PC-3 (cell line): ENCODE data around the gene USP48. TPM values are rescaled to one million over a fixed set of nuclear protein-coding genes. Genes with fewer than 3 reads are reported as not detected.

Experiments
- ATAC-seq: fragments of 200-7000 bp; cut with Tn5 transposase; 2 replicates; pipeline ENCODE4 v1.9.1; 2020; ENCODE audit warnings: mild to moderate bottlenecking, moderate library complexity
- BruUV-seq: library from RNA; stranded (reverse); fragments of 400-500 nt; replicated peaks from 2 replicates; lab custom pipeline; 2021; lab: Mats Ljungman, UMichigan
- CTCF ChIA-PET: fragments of 300-600 bp; sonication (Branson Sonifier 250); formaldehyde crosslinking; loops from one replicate; lab custom pipeline; 2022; ENCODE audit warnings: antibody characterized with exemption; lab: Charles Lee
- POLR2A ChIA-PET: fragments of 300-600 bp; sonication (Branson Sonifier 250); formaldehyde crosslinking; loops from one replicate; lab custom pipeline; 2022; ENCODE audit warnings: antibody characterized with exemption; ENCODE audit not compliant: unreplicated experiment; lab: Charles Lee
- DNase-seq: peaks from one replicate; pipeline ENCODE4 v3.0.0-alpha.2; 2015
- H2AFZ ChIP-seq: fragments of 300-600 bp; sonication (generic); 2 replicates; pipeline ENCODE4 v1.6.0; 2016; ENCODE audit warnings: antibody characterized with exemption, low read length
- H3F3A ChIP-seq: fragments of 300-600 bp; sonication (generic); one replicate; pipeline ENCODE4 v1.6.0; 2017; ENCODE audit warnings: antibody characterized with exemption, low read length, control low read depth, mild to moderate bottlenecking; ENCODE audit not compliant: unreplicated experiment
- H3K27ac ChIP-seq: fragments of 300-600 bp; sonication (generic); 2 replicates; pipeline ENCODE4 v1.5.1; 2016; ENCODE audit warnings: mild to moderate bottlenecking, low read length
- H3K27me3 ChIP-seq: fragments of 300-600 bp; sonication (generic); 2 replicates; pipeline ENCODE4 v1.6.1; 2016; ENCODE audit warnings: low read length, mixed read lengths
- H3K36me3 ChIP-seq: fragments of 300-600 bp; sonication (generic); 2 replicates; pipeline ENCODE4 v1.6.1; 2016; ENCODE audit warnings: low read depth, mixed run types, low read length, mixed read lengths
- H3K4me1 ChIP-seq: fragments of 300-600 bp; sonication (generic); 2 replicates; pipeline ENCODE4 v1.5.1; 2016; ENCODE audit warnings: low read length; ENCODE audit not compliant: insufficient read depth
- H3K4me2 ChIP-seq: fragments of 300-600 bp; sonication (generic); 2 replicates; pipeline ENCODE4 v1.6.0; 2016; ENCODE audit warnings: low read length
- H3K4me3 ChIP-seq: fragments of 300-600 bp; sonication (generic); 2 replicates; pipeline ENCODE4 v1.5.1; 2016; ENCODE audit warnings: mild to moderate bottlenecking, low read length, mixed read lengths
- H3K79me2 ChIP-seq: fragments of 300-600 bp; sonication (generic); 2 replicates; pipeline ENCODE4 v1.6.1; 2017; ENCODE audit warnings: low read length, mixed read lengths
- H3K9ac ChIP-seq: fragments of 300-600 bp; sonication (generic); 2 replicates; pipeline ENCODE4 v1.6.0; 2016; ENCODE audit warnings: mild to moderate bottlenecking, low read length
- H3K9me2 ChIP-seq: fragments of 300-600 bp; sonication (generic); replicated peaks from 2 replicates; pipeline ENCODE4 v1.6.1; 2016; ENCODE audit warnings: mixed run types, low read length, mixed read lengths
- H3K9me3 ChIP-seq: fragments of 300-600 bp; sonication (generic); 2 replicates; pipeline ENCODE4 v1.6.1; 2016; ENCODE audit warnings: low read length, mixed read lengths
- H4K20me1 ChIP-seq: fragments of 300-600 bp; sonication (generic); 2 replicates; pipeline ENCODE4 v1.6.1; 2016; ENCODE audit warnings: low read length, mixed read lengths
- EZH2 ChIP-seq: fragments of 300-600 bp; sonication (generic); IDR thresholded peaks from one replicate; pipeline ENCODE4 v1.6.1; 2017; ENCODE audit warnings: antibody characterized with exemption, mild to moderate bottlenecking, low read length; ENCODE audit not compliant: unreplicated experiment
- EZH2phosphoT487 ChIP-seq: fragments of 300-600 bp; sonication (generic); IDR thresholded peaks from 2 replicates; pipeline ENCODE4 v1.6.1; 2018; ENCODE audit warnings: mild to moderate bottlenecking, antibody characterized with exemption, low read length, borderline replicate concordance
- intact Hi-C: fragments of 100-400 bp; cut with micrococcal nuclease; formaldehyde crosslinking; loops from 2 replicates; pipeline ENCODE4 v1.9.0; 2023
- total RNA-seq: library from RNA; depleted of rRNA; stranded (reverse); fragments of >200 nt; gene quantifications from 2 replicates; pipeline ENCODE4 v1.2.3, GENCODE V29; 2014
- TF ChIP-seq, protein P1 (sequence below): fragments of 300-600 bp; sonication (generic); conservative IDR thresholded peaks from 2 replicates; pipeline ENCODE4 v1.5.1; 2017; ENCODE audit warnings: antibody characterized with exemption, low read depth, mild to moderate bottlenecking, low read length

USP48 gene
- total RNA-seq, 1 experiment from 2014 or later: 33.3 TPM

- ATAC-seq: no peak
- Histone ChIP-seq H3K27me3 (no peaks in the 10 kb centered on the region), H3K9me2 (no peaks in the 10 kb centered on the region), H4K20me1 (0 out of 2 replicates have a peak, but pooled peaks cover 4% of the 10 kb centered on the region), H3K4me1 (peaks cover 12% of the 10 kb centered on the region), H2AFZ (no peak overlapping the region), H3K36me3 (peaks cover 33% of the 10 kb centered on the region), H3K9ac (no peak overlapping the region), H3K79me2 (no peaks in the 10 kb centered on the region), H3K4me2 (no peak overlapping the region), H3K27ac (no peak overlapping the region), H3F3A (peaks cover 4% of the 10 kb centered on the region), H3K9me3 (no peaks in the 10 kb centered on the region), H3K4me3 (no peak overlapping the region)
- POLR2A ChIA-PET: no interaction called here
- TF ChIP-seq, protein P1, sequence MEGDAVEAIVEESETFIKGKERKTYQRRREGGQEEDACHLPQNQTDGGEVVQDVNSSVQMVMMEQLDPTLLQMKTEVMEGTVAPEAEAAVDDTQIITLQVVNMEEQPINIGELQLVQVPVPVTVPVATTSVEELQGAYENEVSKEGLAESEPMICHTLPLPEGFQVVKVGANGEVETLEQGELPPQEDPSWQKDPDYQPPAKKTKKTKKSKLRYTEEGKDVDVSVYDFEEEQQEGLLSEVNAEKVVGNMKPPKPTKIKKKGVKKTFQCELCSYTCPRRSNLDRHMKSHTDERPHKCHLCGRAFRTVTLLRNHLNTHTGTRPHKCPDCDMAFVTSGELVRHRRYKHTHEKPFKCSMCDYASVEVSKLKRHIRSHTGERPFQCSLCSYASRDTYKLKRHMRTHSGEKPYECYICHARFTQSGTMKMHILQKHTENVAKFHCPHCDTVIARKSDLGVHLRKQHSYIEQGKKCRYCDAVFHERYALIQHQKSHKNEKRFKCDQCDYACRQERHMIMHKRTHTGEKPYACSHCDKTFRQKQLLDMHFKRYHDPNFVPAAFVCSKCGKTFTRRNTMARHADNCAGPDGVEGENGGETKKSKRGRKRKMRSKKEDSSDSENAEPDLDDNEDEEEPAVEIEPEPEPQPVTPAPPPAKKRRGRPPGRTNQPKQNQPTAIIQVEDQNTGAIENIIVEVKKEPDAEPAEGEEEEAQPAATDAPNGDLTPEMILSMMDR: no peak
- TF ChIP-seq EZH2 (no peak), EZH2phosphoT487 (no peak)
- CTCF ChIA-PET: no interaction called here
- intact Hi-C loops: no loop called here
- no TSS peak for BruUV-seq
- no peak for DNase-seq
These were observed 91.2 kb downstream of the USP48 start for GRCh38 chr1:21691739-21692138.

GRCh38 chr1:21689661-21690372 is 93.1 kb downstream of the USP48 start:
- H3K36me3 ChIP-seq: peaks cover 50% of the 10 kb centered on the region
- DNase-seq: peak; percentile 81
- H3K4me2 ChIP-seq: no peak overlapping the region
- intact Hi-C loops: no loop called here
- TF ChIP-seq EZH2phosphoT487 (no peak), EZH2 (no peak)
- TF ChIP-seq, protein P1: no peak
- H2AFZ ChIP-seq: no peak overlapping the region
- peak; percentile 95 for ATAC-seq
- H4K20me1 ChIP-seq: 0 out of 2 replicates have a peak, but pooled peaks cover 4% of the 10 kb centered on the region
- ChIA-PET CTCF (no interaction called here), POLR2A (no interaction called here)
- no peak overlapping the region for H3K4me3 ChIP-seq
- H3K79me2 ChIP-seq: no peaks in the 10 kb centered on the region
- no TSS peak for BruUV-seq
- no peaks in the 10 kb centered on the region for H3K9me3 ChIP-seq
- no peak overlapping the region for H3K27ac ChIP-seq
- H3F3A ChIP-seq: peaks cover 4% of the 10 kb centered on the region
- H3K27me3 ChIP-seq: no peaks in the 10 kb centered on the region
- peaks cover 12% of the 10 kb centered on the region for H3K4me1 ChIP-seq
- no peak overlapping the region for H3K9ac ChIP-seq
- no peaks in the 10 kb centered on the region for H3K9me2 ChIP-seq

DNA sequence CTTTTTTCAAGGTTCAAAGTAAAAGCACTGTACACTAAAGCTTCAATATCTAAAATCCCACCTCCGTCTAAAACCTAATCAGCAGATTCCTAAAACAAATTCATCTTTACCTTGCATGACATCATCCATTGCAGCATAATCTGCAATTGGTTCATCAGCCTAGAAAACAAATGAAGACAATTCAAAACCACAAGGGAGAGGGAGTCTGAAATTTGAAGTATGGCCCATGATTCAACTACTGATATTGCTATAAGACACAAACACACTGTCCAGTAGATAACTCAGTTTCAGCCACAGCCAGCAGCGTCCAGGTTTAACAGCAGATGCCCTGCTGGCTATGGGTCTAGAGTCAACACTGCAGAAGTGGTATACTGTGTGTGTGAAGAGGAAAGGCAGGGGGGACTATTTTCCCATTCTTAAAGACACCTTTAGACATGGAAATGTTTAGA is 95.8 kb downstream of the USP48 start:
- H3K4me2 ChIP-seq: no peak overlapping the region
- no peak overlapping the region for H3K9ac ChIP-seq
- 0 out of 2 replicates have a peak, but pooled peaks cover 4% of the 10 kb centered on the region for H4K20me1 ChIP-seq
- H3K4me1 ChIP-seq: peaks cover 12% of the 10 kb centered on the region
- H2AFZ ChIP-seq: no peak overlapping the region
- H3F3A ChIP-seq: peaks cover 4% of the 10 kb centered on the region
- H3K36me3 ChIP-seq: peaks cover 41% of the 10 kb centered on the region
- H3K4me3 ChIP-seq: no peak overlapping the region
- intact Hi-C loops: no loop called here
- no TSS peak for BruUV-seq
- POLR2A ChIA-PET: no interaction called here
- CTCF ChIA-PET: no interaction called here
- H3K79me2 ChIP-seq: no peaks in the 10 kb centered on the region
- no peaks in the 10 kb centered on the region for H3K9me3 ChIP-seq
- H3K27me3 ChIP-seq: no peaks in the 10 kb centered on the region
- DNase-seq (no peak), ATAC-seq (no peak)
- TF ChIP-seq EZH2: no peak
- TF ChIP-seq, protein P1: no peak
- TF ChIP-seq EZH2phosphoT487: no peak
- H3K27ac ChIP-seq: no peak overlapping the region
- no peaks in the 10 kb centered on the region for H3K9me2 ChIP-seq
